ENCODE measurements around the gene CHD1. TPM values are rescaled to one million over a fixed set of nuclear protein-coding genes. Genes with fewer than 3 reads are reported as not detected.

CHD1 gene
- total and polyA plus RNA-seq, 2 donors (not counting 3 experiments of a cell fraction or from before 2014, with no cell fraction given) = 16.2 to 48.9 TPM

DNA sequence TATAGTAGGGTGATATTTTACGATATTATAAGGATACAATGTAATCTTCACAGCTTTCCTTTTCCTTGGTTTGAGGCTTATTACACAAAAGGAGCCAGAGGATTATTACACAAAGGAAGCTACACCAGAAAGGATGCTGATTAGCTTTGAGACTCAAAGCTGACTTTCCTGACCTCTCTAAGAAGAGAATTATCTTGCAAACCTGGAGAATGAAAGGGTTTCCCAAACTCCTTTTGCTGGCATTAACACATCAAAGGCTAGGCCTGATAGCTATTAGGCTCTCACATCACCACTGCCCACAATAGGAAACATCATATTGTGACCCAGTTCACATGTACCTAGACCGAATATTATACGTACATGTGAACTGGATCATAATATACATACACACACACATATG lies 34.2 kb upstream of the CHD1 start:
- dilution Hi-C loops (cut with MboI; ENCODE audit: extremely low pct_ligation_motif_present, low sequenced_read_pairs) = no loop called here
- BruUV-seq (replicated peaks) = no TSS peak
- CTCF ChIA-PET = interaction anchor here (0.6 to 1.5 kb wide), 2 partner anchors 13 to 16 kb away, joined by 4 to 5 read pairs; no protein-coding TSS in a partner anchor

More for the DNA sequence above, 34.2 kb upstream of the CHD1 start:
- no peaks in the 10 kb centered on the region for H3K9me1 ChIP-seq (replicated peaks; ENCODE audit: control insufficient read depth, extremely low read depth, insufficient read depth, low read length)
- H3K9ac ChIP-seq (replicated peaks; ENCODE audit: extremely low read depth, insufficient read depth, low read length) = no peak overlapping the region
- no peaks in the 10 kb centered on the region for H3K79me2 ChIP-seq (ENCODE audit: control insufficient read depth, insufficient read depth, low read length)
- POLR2A ChIA-PET = no interaction called here
- FAIRE-seq (no peak), DNase-seq (ENCODE audit: low read depth, low spot score) (no peak)
- H2AFZ ChIP-seq (ENCODE audit: low read depth, low read length) = no peak overlapping the region
- no peaks in the 10 kb centered on the region for H3K9me3 ChIP-seq (replicated peaks; ENCODE audit: control insufficient read depth, insufficient read depth, low read length)
- no peaks in the 10 kb centered on the region for H3K27me3 ChIP-seq (ENCODE audit: control insufficient read depth in 2 of 2, insufficient read depth in 2 of 2, low read length in 2 of 2)
- H3K36me3 ChIP-seq (ENCODE audit: control insufficient read depth in 2 of 2, extremely low read depth in 1 of 2, insufficient read depth in 2 of 2, low read length in 2 of 2) = no peaks in the 10 kb centered on the region
- H3K4me3 ChIP-seq (replicated peaks in 1 of 3; ENCODE audit: insufficient read depth in 1 of 3, low read depth in 1 of 3, low read length in 3 of 3) = no peak overlapping the region
- no peak for TF ChIP-seq GATA2 (IDR thresholded peaks at IDR 0.05; ENCODE audit: insufficient read depth, insufficient read length, low read depth, low read length)
- TF ChIP-seq POLR2A (IDR thresholded peaks at IDR 0.05; ENCODE audit: low read depth, low read length) = no peak
- TF ChIP-seq MAX (IDR thresholded peaks at IDR 0.05; ENCODE audit: insufficient read depth, insufficient read length) = no peak
- no peak for TF ChIP-seq JUN (IDR thresholded peaks at IDR 0.05; ENCODE audit: borderline replicate concordance, insufficient read depth, insufficient read length, low read depth)
- TF ChIP-seq MYC (IDR thresholded peaks at IDR 0.05; ENCODE audit: low read depth, low read length) = no peak
- no peak for TF ChIP-seq EZH2 (IDR thresholded peaks at IDR 0.05; ENCODE audit: borderline replicate concordance, low read depth, low read length, severe bottlenecking)
- no peak for TF ChIP-seq POLR2AphosphoS5 (IDR thresholded peaks at IDR 0.05; ENCODE audit: insufficient read depth, low read depth, low read length)
- TF ChIP-seq, protein P1, sequence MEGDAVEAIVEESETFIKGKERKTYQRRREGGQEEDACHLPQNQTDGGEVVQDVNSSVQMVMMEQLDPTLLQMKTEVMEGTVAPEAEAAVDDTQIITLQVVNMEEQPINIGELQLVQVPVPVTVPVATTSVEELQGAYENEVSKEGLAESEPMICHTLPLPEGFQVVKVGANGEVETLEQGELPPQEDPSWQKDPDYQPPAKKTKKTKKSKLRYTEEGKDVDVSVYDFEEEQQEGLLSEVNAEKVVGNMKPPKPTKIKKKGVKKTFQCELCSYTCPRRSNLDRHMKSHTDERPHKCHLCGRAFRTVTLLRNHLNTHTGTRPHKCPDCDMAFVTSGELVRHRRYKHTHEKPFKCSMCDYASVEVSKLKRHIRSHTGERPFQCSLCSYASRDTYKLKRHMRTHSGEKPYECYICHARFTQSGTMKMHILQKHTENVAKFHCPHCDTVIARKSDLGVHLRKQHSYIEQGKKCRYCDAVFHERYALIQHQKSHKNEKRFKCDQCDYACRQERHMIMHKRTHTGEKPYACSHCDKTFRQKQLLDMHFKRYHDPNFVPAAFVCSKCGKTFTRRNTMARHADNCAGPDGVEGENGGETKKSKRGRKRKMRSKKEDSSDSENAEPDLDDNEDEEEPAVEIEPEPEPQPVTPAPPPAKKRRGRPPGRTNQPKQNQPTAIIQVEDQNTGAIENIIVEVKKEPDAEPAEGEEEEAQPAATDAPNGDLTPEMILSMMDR (IDR thresholded peaks at IDR 0.05; ENCODE audit: extremely low read depth in 1 of 2, insufficient read depth in 1 of 2, low read depth in 1 of 2, low read length in 2 of 2) = no peak
- TF ChIP-seq FOS (IDR thresholded peaks at IDR 0.05; ENCODE audit: borderline replicate concordance, insufficient read depth, low read length) = no peak
- H3K27ac ChIP-seq (ENCODE audit: insufficient read depth, low read depth, low read length) = no peak overlapping the region
- intact Hi-C loops (cut with micrococcal nuclease) = no loop called here
- H4K20me1 ChIP-seq (replicated peaks; ENCODE audit: control insufficient read depth, extremely low read depth, insufficient read depth, low read length) = no peaks in the 10 kb centered on the region
- H3K4me1 ChIP-seq (ENCODE audit: control insufficient read depth, extremely low read depth, insufficient read depth, low read length) = no peaks in the 10 kb centered on the region
- no peak overlapping the region for H3K4me2 ChIP-seq (ENCODE audit: insufficient read depth, low read length)

Measured in endothelial cell of umbilical vein (primary cell).